ENCODE results near the gene RAD51B. TPM values are rescaled to one million over a fixed set of nuclear protein-coding genes. Genes with fewer than 3 reads are reported as not detected.

Gene RAD51B
- total RNA-seq, 1 experiment from 2014 or later: 16.7 TPM

- DNase-seq: no peak
- no peak overlapping the region for H3K4me3 Mint-ChIP-seq
- Histone ChIP-seq H2BK12ac (ENCODE audit: insufficient read length, low read depth, low read length) (no peak overlapping the region), H4K91ac (ENCODE audit: insufficient read length, low read depth, low read length) (no peak overlapping the region), H3K9ac (ENCODE audit: extremely low read depth, insufficient read length, low read length) (no peak overlapping the region), H3K18ac (ENCODE audit: insufficient read length, low read depth, low read length) (no peak overlapping the region), H3K4me1 (ENCODE audit: insufficient read depth, low read length) (no peaks in the 10 kb centered on the region), H3K14ac (ENCODE audit: insufficient read depth, low read length) (no peak overlapping the region), H4K5ac (ENCODE audit: insufficient read length, low read depth, low read length) (no peak overlapping the region), H3K9me3 (ENCODE audit: control insufficient read depth, low read depth, low read length) (no peaks in the 10 kb centered on the region), H3K79me2 (ENCODE audit: insufficient read depth, low read length) (no peaks in the 10 kb centered on the region), H3K4ac (ENCODE audit: low read depth, low read length) (no peak overlapping the region), H2BK20ac (ENCODE audit: low read depth, low read length, poor library complexity, severe bottlenecking) (no peak overlapping the region), H2BK5ac (ENCODE audit: insufficient read length, low read length) (no peak overlapping the region), H3K27ac (ENCODE audit: insufficient read length, low read depth, low read length) (no peak overlapping the region), H4K8ac (replicated peaks; ENCODE audit: insufficient read length, low read depth, low read length) (no peak overlapping the region), H3K27me3 (ENCODE audit: insufficient read depth, low read length) (no peaks in the 10 kb centered on the region), H3K79me1 (ENCODE audit: insufficient read depth, low read depth, low read length, poor library complexity, severe bottlenecking) (no peaks in the 10 kb centered on the region), H3T11ph (ENCODE audit: low read length) (no peak overlapping the region), H3K56ac (ENCODE audit: insufficient read length, low read depth, low read length) (no peak overlapping the region), H3K23ac (ENCODE audit: insufficient read length, low read depth, low read length) (no peak overlapping the region), H2BK120ac (ENCODE audit: low read depth, low read length, poor library complexity, severe bottlenecking) (no peak overlapping the region), H2BK15ac (ENCODE audit: low read depth, low read length) (no peak overlapping the region), H2AFZ (ENCODE audit: low read length) (no peak overlapping the region), H4K20me1 (ENCODE audit: control insufficient read depth, insufficient read depth, insufficient read length) (no peaks in the 10 kb centered on the region), H2AK5ac (ENCODE audit: insufficient read length, low read length) (no peak overlapping the region), H3K23me2 (ENCODE audit: insufficient read length, low read depth, low read length, poor library complexity, severe bottlenecking) (no peaks in the 10 kb centered on the region), H3K4me2 (ENCODE audit: insufficient read depth, insufficient read length, low read length) (no peak overlapping the region)
- no peaks in the 10 kb centered on the region for H3K9me3 Mint-ChIP-seq
- H3K27me3 Mint-ChIP-seq (ENCODE audit: low read depth): no peaks in the 10 kb centered on the region
- no peaks in the 10 kb centered on the region for H3K36me3 Mint-ChIP-seq (ENCODE audit: insufficient read depth in 1 of 3, low read depth in 3 of 3)
- WGBS (ENCODE audit: extremely low coverage, insufficient read length, low lambda C conversion rate): no CpG with 5 or more reads among the region's 2 CpGs
- TF ChIP-seq CTCF (conservative IDR thresholded peaks at IDR 0.05): no peak
- H3K27ac Mint-ChIP-seq: no peak overlapping the region
- peaks cover 12 to 27% of the 10 kb centered on the region in 2 experiments for H3K4me1 Mint-ChIP-seq
Measured at GRCh38 chr14:68211421-68211820, 391.8 kb downstream of the RAD51B start.
